Spleen (tissue), 11 donors: ENCODE data around the gene GC. TPM values are rescaled to one million over a fixed set of nuclear protein-coding genes. Genes with fewer than 3 reads are reported as not detected.

Source experiments
- DNase-seq: peaks from one replicate; pipeline ENCODE4 v3.0.0-alpha.2; 2020
- H3K27ac ChIP-seq, 8 donors: fragments of 200-600 bp; sonication (generic) in 7 of 8; 1 replicate in 4 of 8; 2 replicates in 4 of 8; pipeline versions ENCODE4 v1.5.0 to v1.8.0; 2016 to 2021; ENCODE audit warnings: inconsistent platforms in 4 of 8, mild to moderate bottlenecking in 4 of 8, moderate library complexity in 1 of 8
- H3K27me3 ChIP-seq, 7 donors: fragments of 200-600 bp; sonication (generic) in 6 of 7; replicated peaks in 1 of 7; 1 replicate in 4 of 7; 2 replicates in 3 of 7; pipeline versions ENCODE4 v1.5.0 to v1.8.0; 2016 to 2021; ENCODE audit warnings: inconsistent platforms in 3 of 7, mild to moderate bottlenecking in 1 of 7
- H3K36me3 ChIP-seq, 6 donors: fragments of 200-600 bp; sonication (generic) in 5 of 6; 1 replicate in 4 of 6; 2 replicates in 2 of 6; pipeline versions ENCODE4 v1.5.0 to v1.8.0; 2016 to 2021; ENCODE audit warnings: inconsistent platforms in 2 of 6
- H3K4me1 ChIP-seq, 6 donors: fragments of 200-600 bp; sonication (generic) in 5 of 6; 1 replicate in 3 of 6; 2 replicates in 3 of 6; pipeline versions ENCODE4 v1.5.0 to v1.8.0; 2016 to 2021; ENCODE audit warnings: inconsistent platforms in 3 of 6
- H3K4me3 ChIP-seq, 8 donors: fragments of 200-600 bp; sonication (generic) in 7 of 8; 1 replicate in 4 of 8; 2 replicates in 4 of 8; pipeline versions ENCODE4 v1.5.0 to v1.8.0; 2016 to 2021; ENCODE audit warnings: inconsistent platforms in 4 of 8, mild to moderate bottlenecking in 4 of 8, moderate library complexity in 2 of 8
- H3K9me3 ChIP-seq, 8 donors: fragments of 200-600 bp; sonication (generic) in 7 of 8; 1 replicate in 4 of 8; 2 replicates in 4 of 8; pipeline versions ENCODE4 v1.5.0 to v1.8.0; 2016 to 2021; ENCODE audit warnings: inconsistent platforms in 4 of 8
- POLR2A ChIP-seq, 3 donors: fragments of 450-650 bp; IDR thresholded peaks; one replicate each; pipeline ENCODE4 v1.5.1; 2017; ENCODE audit warnings: antibody characterized with exemption in 3 of 3, mild to moderate bottlenecking in 1 of 3
- POLR2AphosphoS5 ChIP-seq, 3 donors: sonication (generic); formaldehyde crosslinking; IDR thresholded peaks; one replicate each; pipeline ENCODE4 v1.5.1; 2017; ENCODE audit warnings: antibody characterized with exemption in 3 of 3
- WGBS, 5 donors: extraction: QIAGEN DNeasy Blood & Tissue Kit in 3 of 5; methylation state at CpG; one replicate each; pipeline versions ENCODE4 v1.1.5 to v1.1.7; 2013 to 2018; 5-methylcytosine and 5-hydroxymethylcytosine counted together
- intact Hi-C: fragments of 100-400 bp; cut with DNase I; formaldehyde crosslinking; loops from one replicate; pipeline ENCODE4 v1.15.0; 2023; ENCODE audit warnings: low total_unique reads
- polyA plus RNA-seq, 3 donors: library from polyadenylated mRNA; stranded (reverse); fragments of 200-250 nt; gene quantifications; one replicate each; pipeline ENCODE4 v1.2.1, GENCODE V29; 2013
- total RNA-seq, 7 donors: library from RNA; depleted of rRNA in 3 of 7; stranded (reverse); fragments of >200 nt in 3 of 7; fragmentation: NEBNext Ultra II Directional in 4 of 7; extraction: Animal tissue kit (Norgen Biotek cat#: 25700) in 4 of 7; gene quantifications; one replicate each; pipeline versions ENCODE4 v1.1.0 to v1.2.1, GENCODE V29; 2016 to 2021
- TF ChIP-seq, protein P1 (sequence below), 11 experiments: fragments of 200-600 bp in 7 of 11; fragments of 450-650 bp in 4 of 11; sonication (generic) in 4 of 11; IDR thresholded peaks in 8 of 11; conservative IDR thresholded peaks in 3 of 11; 1 replicate in 7 of 11; 2 replicates in 4 of 11; pipeline versions ENCODE4 v1.4.0 to v1.8.0; 2016 to 2021; ENCODE audit warnings: antibody characterized with exemption in 11 of 11, inconsistent platforms in 4 of 11, mild to moderate bottlenecking in 1 of 11
- donor health status: healthy with polysubstance abuse.
- donor health status: DM: no; HTN: no; CAD: no; lungs with moderate emphysema.
- donor health status: DM: no; HTN: no; CAD: no.
- donor health status: Bipolar disorder and iron deficiency.
- donor health status: healthy.
- donor health status: DM: no; HTN: no; CAD: no.
- donor health status: DM: yes; HTN: yes; CAD: no.

GC gene
- total and polyA plus RNA-seq, 10 donors = 1.0 TPM; not detected in 9

DNA sequence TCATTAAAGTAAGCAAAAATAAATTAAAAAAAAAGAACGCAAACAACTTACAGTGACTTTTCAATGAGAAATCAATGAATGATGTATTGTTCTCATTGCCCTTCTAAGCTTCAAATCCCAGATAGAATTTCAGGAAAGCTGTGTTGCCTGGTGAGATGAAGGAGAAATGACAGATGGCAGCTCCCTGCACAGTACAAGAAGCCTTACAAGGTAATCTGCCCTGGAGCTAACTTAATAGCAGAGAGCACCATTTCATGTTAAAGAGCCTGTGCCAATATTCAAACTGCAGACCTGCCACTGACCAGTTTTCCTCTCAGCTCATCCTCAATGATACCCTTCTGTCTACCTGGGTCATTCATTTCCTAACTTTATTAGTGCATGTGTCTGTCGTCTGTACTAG lies 54.0 kb downstream of the GC start:
- TF ChIP-seq, protein P1, sequence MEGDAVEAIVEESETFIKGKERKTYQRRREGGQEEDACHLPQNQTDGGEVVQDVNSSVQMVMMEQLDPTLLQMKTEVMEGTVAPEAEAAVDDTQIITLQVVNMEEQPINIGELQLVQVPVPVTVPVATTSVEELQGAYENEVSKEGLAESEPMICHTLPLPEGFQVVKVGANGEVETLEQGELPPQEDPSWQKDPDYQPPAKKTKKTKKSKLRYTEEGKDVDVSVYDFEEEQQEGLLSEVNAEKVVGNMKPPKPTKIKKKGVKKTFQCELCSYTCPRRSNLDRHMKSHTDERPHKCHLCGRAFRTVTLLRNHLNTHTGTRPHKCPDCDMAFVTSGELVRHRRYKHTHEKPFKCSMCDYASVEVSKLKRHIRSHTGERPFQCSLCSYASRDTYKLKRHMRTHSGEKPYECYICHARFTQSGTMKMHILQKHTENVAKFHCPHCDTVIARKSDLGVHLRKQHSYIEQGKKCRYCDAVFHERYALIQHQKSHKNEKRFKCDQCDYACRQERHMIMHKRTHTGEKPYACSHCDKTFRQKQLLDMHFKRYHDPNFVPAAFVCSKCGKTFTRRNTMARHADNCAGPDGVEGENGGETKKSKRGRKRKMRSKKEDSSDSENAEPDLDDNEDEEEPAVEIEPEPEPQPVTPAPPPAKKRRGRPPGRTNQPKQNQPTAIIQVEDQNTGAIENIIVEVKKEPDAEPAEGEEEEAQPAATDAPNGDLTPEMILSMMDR (IDR thresholded peaks at IDR 0.05 in 8 of 11, conservative IDR thresholded peaks at IDR 0.05 in 3 of 11) = no peak
- TF ChIP-seq POLR2A (IDR thresholded peaks at IDR 0.05) (no peak), POLR2AphosphoS5 (IDR thresholded peaks at IDR 0.05) (no peak)
- H3K9me3 ChIP-seq = peaks cover 0 to 3% (median 0%) of the 10 kb centered on the region in 8 donors

DNA sequence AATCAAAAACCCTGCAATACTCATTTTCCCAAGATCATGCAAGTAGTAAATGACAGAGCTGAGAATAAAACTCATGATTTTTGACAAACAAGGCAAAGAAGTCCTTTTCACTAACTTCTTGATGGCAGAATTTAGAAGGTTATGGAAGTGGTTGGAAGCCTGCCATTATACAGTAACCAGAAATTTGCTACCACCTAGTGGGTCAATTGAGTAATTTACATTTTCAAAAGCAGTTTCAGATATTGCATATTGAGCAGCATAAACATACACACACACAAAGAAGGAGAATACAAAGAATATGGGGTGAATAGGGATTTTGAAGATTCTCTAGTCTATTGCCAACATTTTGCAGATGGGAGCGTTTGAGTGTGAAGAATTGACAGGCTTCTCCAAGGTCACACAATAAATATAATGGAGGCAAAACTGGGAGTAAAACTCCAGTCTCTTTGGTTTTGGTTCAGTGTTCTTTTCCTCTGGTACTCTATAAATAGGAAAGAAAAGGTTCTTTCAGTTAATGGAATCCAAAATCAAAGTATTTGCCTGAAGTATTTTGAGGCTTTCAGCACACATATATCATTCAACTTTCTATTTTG lies 70.2 kb downstream of the GC start:
- intact Hi-C loops = loop anchor here (10.0 kb wide), 1 partner anchor 529 kb away; no protein-coding TSS in a partner anchor
- Histone ChIP-seq H3K27ac (no peak overlapping the region), H3K4me3 (no peak overlapping the region), H3K9me3 (no peaks in the 10 kb centered on the region), H3K36me3 (no peaks in the 10 kb centered on the region), H3K4me1 (no peaks in the 10 kb centered on the region), H3K27me3 (no peaks in the 10 kb centered on the region)
- DNase-seq = no peak
- WGBS, 5 donors = 43 to 66% (median 52%) methylated on average over 1 of the region's 1 CpG
- TF ChIP-seq POLR2A (IDR thresholded peaks at IDR 0.05) = no peak
- TF ChIP-seq, protein P1 (IDR thresholded peaks at IDR 0.05 in 8 of 11, conservative IDR thresholded peaks at IDR 0.05 in 3 of 11) = peak; percentile 28 to 73 (median 54)
- TF ChIP-seq POLR2AphosphoS5 (IDR thresholded peaks at IDR 0.05) = no peak

More for the DNA sequence above, 54.0 kb downstream of the GC start:
- H3K4me3 ChIP-seq = no peak overlapping the region
- intact Hi-C loops = no loop called here
- H3K4me1 ChIP-seq = no peaks in the 10 kb centered on the region
- H3K27me3 ChIP-seq = no peaks in the 10 kb centered on the region
- H3K27ac ChIP-seq = no peak overlapping the region
- no peak for DNase-seq
- no peaks in the 10 kb centered on the region for H3K36me3 ChIP-seq
- 83 to 91% (median 85%) methylated on average over 2 of the region's 2 CpGs for WGBS, 5 donors

DNA sequence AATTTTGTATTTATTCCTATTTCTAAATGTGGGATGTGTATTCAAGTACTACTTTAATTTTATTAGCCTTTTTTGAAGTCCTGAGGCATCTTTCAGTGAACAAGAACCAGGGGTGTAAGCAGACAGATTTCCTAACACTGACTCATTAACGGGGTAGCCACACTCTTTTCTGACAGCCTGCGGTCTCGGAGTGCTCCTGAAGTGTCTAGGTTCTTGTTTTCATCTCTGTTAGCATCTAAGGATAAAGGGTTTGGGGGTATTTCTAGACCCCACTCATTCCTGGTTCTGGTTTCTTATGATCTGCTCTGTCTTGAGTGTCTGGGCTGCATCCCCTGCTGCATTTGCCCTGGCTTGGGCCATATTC lies 71.9 kb downstream of the GC start:
- no peak overlapping the region for H3K4me3 ChIP-seq
- no peaks in the 10 kb centered on the region for H3K9me3 ChIP-seq
- no peaks in the 10 kb centered on the region for H3K27me3 ChIP-seq
- 76 to 88% (median 87%) methylated on average over 3 of the region's 3 CpGs for WGBS, 5 donors
- DNase-seq = no peak
- no peak overlapping the region for H3K27ac ChIP-seq
- H3K4me1 ChIP-seq = no peaks in the 10 kb centered on the region
- H3K36me3 ChIP-seq = no peaks in the 10 kb centered on the region
- TF ChIP-seq POLR2AphosphoS5 (IDR thresholded peaks at IDR 0.05) (no peak), POLR2A (IDR thresholded peaks at IDR 0.05) (no peak)
- TF ChIP-seq, protein P1 (IDR thresholded peaks at IDR 0.05 in 8 of 11, conservative IDR thresholded peaks at IDR 0.05 in 3 of 11) = no peak
- intact Hi-C loops = loop anchor here (10.0 kb wide), 1 partner anchor 527 kb away; no protein-coding TSS in a partner anchor

DNA sequence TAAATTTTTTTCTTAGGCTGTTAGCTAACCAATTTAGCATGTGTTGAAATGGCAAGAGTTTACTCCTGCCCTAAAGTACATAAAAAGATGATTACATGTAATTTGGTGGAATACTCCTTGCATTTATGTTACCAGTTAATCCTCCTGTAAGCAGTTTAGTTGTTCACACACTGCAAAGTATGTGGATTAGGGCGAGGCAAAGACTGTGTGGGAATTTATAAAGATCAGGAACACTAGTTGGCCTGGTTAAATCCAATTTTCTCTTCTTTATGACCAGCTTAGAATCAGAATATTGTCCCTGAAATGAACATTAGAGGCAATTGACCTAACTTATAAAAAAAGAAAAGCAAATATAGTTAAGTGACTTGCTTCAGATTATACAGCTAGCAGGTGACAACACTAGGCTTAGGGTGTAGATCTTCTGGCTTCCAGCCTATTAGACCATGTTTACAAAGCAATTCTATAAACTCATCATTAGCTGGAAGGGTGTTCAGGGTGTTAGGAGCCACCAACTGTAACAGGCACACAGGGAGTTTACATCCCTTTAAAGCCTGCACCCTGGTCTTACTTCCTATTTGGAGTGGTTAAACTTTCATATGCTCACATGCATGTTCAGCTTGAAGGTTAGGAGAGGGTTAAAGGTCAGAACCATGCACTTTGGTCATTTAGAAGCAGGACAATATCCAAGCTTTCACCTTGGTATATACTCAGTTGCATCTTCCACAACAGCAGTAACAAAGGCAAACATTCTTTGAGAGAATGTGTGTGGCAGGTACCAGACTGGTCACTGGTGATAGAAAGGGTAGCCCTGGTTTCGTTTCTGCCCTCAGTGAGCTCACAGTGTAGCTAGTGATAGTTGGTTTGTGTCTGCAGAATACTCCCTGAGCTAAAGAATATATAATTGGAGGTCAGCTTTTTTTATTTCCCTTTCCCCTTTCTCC lies 72.6 kb downstream of the GC start:
- no peak for DNase-seq
- no peaks in the 10 kb centered on the region for H3K9me3 ChIP-seq
- H3K4me3 ChIP-seq = no peak overlapping the region
- 50 to 65% (median 60%) methylated on average over 2 of the region's 2 CpGs for WGBS, 5 donors
- H3K4me1 ChIP-seq = no peaks in the 10 kb centered on the region
- TF ChIP-seq POLR2AphosphoS5 (IDR thresholded peaks at IDR 0.05) (no peak), POLR2A (IDR thresholded peaks at IDR 0.05) (no peak)
- TF ChIP-seq, protein P1 (IDR thresholded peaks at IDR 0.05 in 8 of 11, conservative IDR thresholded peaks at IDR 0.05 in 3 of 11) = no peak
- no peaks in the 10 kb centered on the region for H3K36me3 ChIP-seq
- H3K27me3 ChIP-seq = no peaks in the 10 kb centered on the region
- intact Hi-C loops = loop anchor here (10.0 kb wide), 1 partner anchor 527 kb away; no protein-coding TSS in a partner anchor
- no peak overlapping the region for H3K27ac ChIP-seq
